GM19328 (cell line): Measurements from ENCODE around the gene RFX2.
"Not testable (repeated sequence)": the region's sequence is repeated elsewhere in the genome, so short reads cannot be mapped to it uniquely, and the experiment has no call there.

Experiments used
- ATAC-seq: cut with Tn5 transposase; IDR thresholded peaks from one replicate; pipeline ENCODE4 v1.9.1; 2021; ENCODE audit warnings: mild to moderate bottlenecking, moderate library complexity; ENCODE audit not compliant: unreplicated experiment

RFX2 gene

GRCh38 chr19:6017576-6017975, 92.7 kb downstream of the RFX2 start:
- no peak for ATAC-seq

GRCh38 chr19:6015841-6016545, 94.3 kb downstream of the RFX2 start:
- no peak for ATAC-seq

GRCh38 chr19:6014551-6015135, 95.7 kb downstream of the RFX2 start:
- ATAC-seq: no peak

- no peak for ATAC-seq
Observed at GRCh38 chr19:6012426-6013170, 97.7 kb downstream of the RFX2 start.

GRCh38 chr19:6011794-6012193, 98.5 kb downstream of the RFX2 start:
- no peak for ATAC-seq

GRCh38 chr19:6011206-6011605, 99.1 kb downstream of the RFX2 start:
- ATAC-seq: no peak

GRCh38 chr19:6010107-6010506, 100.2 kb downstream of the RFX2 start:
- no peak for ATAC-seq

GRCh38 chr19:6007866-6008265, 102.4 kb downstream of the RFX2 start:
- no peak for ATAC-seq

- no peak for ATAC-seq
Observed at GRCh38 chr19:6006896-6007295, 103.4 kb downstream of the RFX2 start.

- not testable (repeated sequence) for ATAC-seq
Observed at GRCh38 chr19:6006070-6006446, 104.2 kb downstream of the RFX2 start.

- ATAC-seq: no peak
Observed at GRCh38 chr19:6005321-6006069, 104.8 kb downstream of the RFX2 start.

- ATAC-seq: no peak
Observed at GRCh38 chr19:6003976-6004375, 106.3 kb downstream of the RFX2 start.

- ATAC-seq: no peak
Observed at GRCh38 chr19:6002591-6002990, 107.7 kb downstream of the RFX2 start.

- ATAC-seq: no peak
Observed at GRCh38 chr19:6000228-6000847, 110.0 kb downstream of the RFX2 start.

- ATAC-seq: no peak
Observed at GRCh38 chr19:5999693-6000092, 110.6 kb downstream of the RFX2 start.

- no peak for ATAC-seq
Observed at GRCh38 chr19:5997371-5997770, 112.9 kb downstream of the RFX2 start.

GRCh38 chr19:5996623-5997320, 113.5 kb downstream of the RFX2 start:
- ATAC-seq: no peak

- no peak for ATAC-seq
Observed at GRCh38 chr19:5996102-5996501, 114.2 kb downstream of the RFX2 start.

GRCh38 chr19:5995606-5996005, 114.7 kb downstream of the RFX2 start:
- no peak for ATAC-seq

- no peak for ATAC-seq
Observed at GRCh38 chr19:5994405-5995165, 115.7 kb downstream of the RFX2 start.
